Left lung (tissue), 14 donors: ENCODE data around the gene RNF148. TPM values are rescaled to one million over a fixed set of nuclear protein-coding genes. Genes with fewer than 3 reads are reported as not detected.

Experiments used
- ATAC-seq: fragments of 200-7000 bp; cut with Tn5 transposase; one replicate; pipeline ENCODE4 v1.9.1; 2020; ENCODE audit warnings: moderate library complexity
- DNase-seq, 4 donors: peaks; one replicate each; pipeline ENCODE4 v3.0.0-alpha.2; 2013 to 2020
- H3K27ac ChIP-seq, 2 donors: fragments of 200-600 bp; sonication (generic) in 1 of 2; one replicate each; pipeline versions ENCODE4 v1.5.0 to v1.8.0; 2020 to 2021
- H3K27me3 ChIP-seq, 2 donors: fragments of 200-600 bp; sonication (generic) in 1 of 2; one replicate each; pipeline versions ENCODE4 v1.5.0 to v1.8.0; 2020 to 2021
- H3K36me3 ChIP-seq, 2 donors: fragments of 200-600 bp; sonication (generic) in 1 of 2; one replicate each; pipeline versions ENCODE4 v1.5.0 to v1.8.0; 2020 to 2021
- H3K4me1 ChIP-seq, 2 donors: fragments of 200-600 bp; one replicate each; pipeline ENCODE4 v1.8.0; 2021
- H3K4me3 ChIP-seq, 2 donors: fragments of 200-600 bp; sonication (generic) in 1 of 2; one replicate each; pipeline versions ENCODE4 v1.5.0 to v1.8.0; 2020 to 2021; ENCODE audit warnings: mild to moderate bottlenecking in 1 of 2
- H3K9me3 ChIP-seq, 2 donors: fragments of 200-600 bp; sonication (generic) in 1 of 2; one replicate each; pipeline versions ENCODE4 v1.5.0 to v1.8.0; 2020 to 2021
- intact Hi-C, 2 donors: fragments of 100-400 bp; cut with DNase I; formaldehyde crosslinking; loops; one replicate each; pipeline versions ENCODE4 v1.11.2 to v1.14.2; 2022
- long read RNA-seq, 12 donors: library from polyadenylated mRNA in 2 of 12; unstranded in 2 of 12; transcript quantifications; one replicate each; pipeline ENCODE4 v2.0.0 and lab custom pipeline, GENCODE V29; 2019 to 2026
- polyA plus RNA-seq, 6 donors: library from polyadenylated mRNA; unstranded; fragments of 120-200 nt; gene quantifications; one replicate each; pipeline ENCODE4 v1.2.1, GENCODE V29; 2013; ENCODE audit not compliant: insufficient read length in 6 of 6
- total RNA-seq, 2 donors: library from RNA; stranded (reverse); fragmentation: NEBNext Ultra II Directional; extraction: Animal tissue kit (Norgen Biotek cat#: 25700); gene quantifications; one replicate each; pipeline ENCODE4 v1.2.1, GENCODE V29; 2021
- TF ChIP-seq, protein P1 (sequence below), 2 donors: fragments of 200-600 bp; sonication (generic) in 1 of 2; IDR thresholded peaks; one replicate each; pipeline versions ENCODE4 v1.5.0 to v1.8.0; 2021; ENCODE audit warnings: antibody characterized with exemption in 2 of 2
- donor health status: DM: no; HTN: yes; CAD: no.
- donor health status: DM: no; HTN: no; CAD: no.

The RNF148 gene, protein sequence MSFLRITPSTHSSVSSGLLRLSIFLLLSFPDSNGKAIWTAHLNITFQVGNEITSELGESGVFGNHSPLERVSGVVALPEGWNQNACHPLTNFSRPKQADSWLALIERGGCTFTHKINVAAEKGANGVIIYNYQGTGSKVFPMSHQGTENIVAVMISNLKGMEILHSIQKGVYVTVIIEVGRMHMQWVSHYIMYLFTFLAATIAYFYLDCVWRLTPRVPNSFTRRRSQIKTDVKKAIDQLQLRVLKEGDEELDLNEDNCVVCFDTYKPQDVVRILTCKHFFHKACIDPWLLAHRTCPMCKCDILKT
- total RNA-seq (1 to 10 TPM; 1.4 to 2.1 TPM), polyA plus RNA-seq (under 1 TPM in 5 of 6 donors, not detected in 1; 0.34 to 0.60 (median 0.40) TPM)
- long read RNA-seq, donor 1, result 0 reads
- long read RNA-seq, donor 2, partial matches to known transcripts, result 0 of 1 reads
- long read RNA-seq, donor 2, other reads (novel, unspliced or antisense), result 0 of 1 reads
- long read RNA-seq, donor 3, result 0 reads
- long read RNA-seq, donor 4, result 0 reads
- long read RNA-seq, donor 5, result 0 reads
- long read RNA-seq, donor 6, result 0 reads
- long read RNA-seq, donor 7, result 0 reads
- long read RNA-seq, donor 8, result 0 reads
- long read RNA-seq, donor 9, result 0 reads
- long read RNA-seq, donor 10, result 0 reads
- long read RNA-seq, donor 11, result 0 reads
- long read RNA-seq, donor 12, result 0 reads

DNA sequence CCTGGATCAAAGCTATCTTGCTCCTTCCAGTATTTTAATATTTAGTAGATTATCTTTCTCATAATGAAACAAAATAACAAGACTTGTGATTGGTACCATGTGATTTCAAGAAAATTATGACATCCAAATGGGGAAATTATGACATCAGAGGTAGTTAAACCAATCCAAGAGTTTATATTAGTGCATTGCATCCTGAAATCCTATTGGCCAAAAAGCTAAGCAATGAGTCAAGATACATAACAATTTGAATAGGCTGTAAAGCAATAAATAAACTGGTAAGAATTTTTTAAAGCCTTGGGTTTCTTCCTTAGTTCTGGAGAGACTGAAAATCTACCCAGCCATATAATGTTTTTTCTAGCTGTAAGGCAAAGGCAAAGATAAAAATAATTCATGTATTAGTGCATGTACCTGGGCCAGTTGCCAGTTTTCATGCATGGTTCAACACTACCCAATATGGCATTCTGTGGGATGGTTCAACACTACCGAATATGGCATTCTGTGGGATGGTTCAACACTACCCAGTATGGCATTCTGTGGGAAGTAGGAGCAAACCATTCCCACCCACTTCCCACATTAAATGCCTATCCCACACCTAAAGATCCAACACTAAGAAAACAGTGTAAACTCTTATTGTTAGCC is at the start of gene RNF148:
TSS of gene RNF148 (minus strand) at position 51 of the 639 bp plus-strand sequence. CDS start 172 bp downstream, outside the sequence.
- no peak within 1 kb of the TSS for H3K4me3 ChIP-seq
- intact Hi-C loops, result no loop called here
- ATAC-seq, result no peak

DNA sequence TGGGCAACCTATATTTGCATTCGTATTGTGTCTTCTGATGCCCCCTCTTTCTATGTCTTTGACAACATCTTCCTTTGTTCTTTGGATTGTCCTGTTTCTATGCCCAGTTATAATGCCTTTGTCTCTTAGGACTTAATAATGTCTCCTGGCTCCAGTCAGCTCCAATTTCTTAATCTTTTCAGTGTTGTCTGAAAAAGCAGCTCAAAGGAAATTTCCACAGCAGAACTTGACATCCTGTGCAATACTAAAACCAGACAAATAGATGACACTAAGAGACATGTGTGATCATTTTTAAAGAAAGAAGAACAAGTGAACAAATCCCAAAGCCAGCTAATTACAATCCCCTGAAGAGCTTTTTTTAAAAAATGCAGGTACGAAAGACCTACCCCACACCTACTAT is 47.7 kb upstream of the RNF148 start:
- intact Hi-C loops, result no loop called here

More for the DNA sequence above, at the start of gene RNF148:
- Histone ChIP-seq H3K4me1 (no peaks in the 10 kb centered on the region), H3K27ac (no peak within 1 kb of the TSS), H3K27me3 (no peaks in the 10 kb centered on the region), H3K36me3 (no peaks in the 10 kb centered on the region), H3K9me3 (no peaks in the 10 kb centered on the region)
- TF ChIP-seq, protein P1, sequence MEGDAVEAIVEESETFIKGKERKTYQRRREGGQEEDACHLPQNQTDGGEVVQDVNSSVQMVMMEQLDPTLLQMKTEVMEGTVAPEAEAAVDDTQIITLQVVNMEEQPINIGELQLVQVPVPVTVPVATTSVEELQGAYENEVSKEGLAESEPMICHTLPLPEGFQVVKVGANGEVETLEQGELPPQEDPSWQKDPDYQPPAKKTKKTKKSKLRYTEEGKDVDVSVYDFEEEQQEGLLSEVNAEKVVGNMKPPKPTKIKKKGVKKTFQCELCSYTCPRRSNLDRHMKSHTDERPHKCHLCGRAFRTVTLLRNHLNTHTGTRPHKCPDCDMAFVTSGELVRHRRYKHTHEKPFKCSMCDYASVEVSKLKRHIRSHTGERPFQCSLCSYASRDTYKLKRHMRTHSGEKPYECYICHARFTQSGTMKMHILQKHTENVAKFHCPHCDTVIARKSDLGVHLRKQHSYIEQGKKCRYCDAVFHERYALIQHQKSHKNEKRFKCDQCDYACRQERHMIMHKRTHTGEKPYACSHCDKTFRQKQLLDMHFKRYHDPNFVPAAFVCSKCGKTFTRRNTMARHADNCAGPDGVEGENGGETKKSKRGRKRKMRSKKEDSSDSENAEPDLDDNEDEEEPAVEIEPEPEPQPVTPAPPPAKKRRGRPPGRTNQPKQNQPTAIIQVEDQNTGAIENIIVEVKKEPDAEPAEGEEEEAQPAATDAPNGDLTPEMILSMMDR (IDR thresholded peaks at IDR 0.05), result no peak
- DNase-seq, result no peak

DNA sequence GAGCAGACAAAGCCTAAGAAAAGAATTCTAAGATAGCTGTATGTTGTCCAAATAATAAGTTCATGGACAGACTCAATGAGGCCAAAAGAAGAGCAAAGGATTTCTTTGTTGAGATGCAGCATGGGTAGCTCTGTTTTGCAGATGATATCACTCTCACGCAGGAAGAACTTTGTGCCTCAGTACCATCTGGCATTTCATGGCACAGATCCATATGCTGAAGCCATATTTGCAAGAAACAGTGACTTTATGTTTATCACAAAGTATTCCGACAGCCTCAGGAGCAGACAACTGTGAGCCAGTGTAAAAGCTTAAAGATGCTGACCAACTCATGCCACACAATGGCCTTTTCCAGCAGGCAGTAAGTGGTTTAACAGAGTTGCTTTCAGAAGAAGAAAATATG is 45.5 kb upstream of the RNF148 start:
- intact Hi-C loops, result no loop called here
- H3K4me3 ChIP-seq, result no peak overlapping the region
- no peak overlapping the region for H3K27ac ChIP-seq
- ATAC-seq (no peak), DNase-seq (no peak)
- no peaks in the 10 kb centered on the region for H3K4me1 ChIP-seq
- H3K36me3 ChIP-seq, result no peaks in the 10 kb centered on the region
- H3K9me3 ChIP-seq, result no peaks in the 10 kb centered on the region
- no peaks in the 10 kb centered on the region for H3K27me3 ChIP-seq
- TF ChIP-seq, protein P1 (IDR thresholded peaks at IDR 0.05), result no peak

More for the DNA sequence above, 47.7 kb upstream of the RNF148 start:
- Histone ChIP-seq H3K36me3 (no peaks in the 10 kb centered on the region), H3K27ac (no peak overlapping the region), H3K27me3 (no peaks in the 10 kb centered on the region), H3K4me3 (no peak overlapping the region), H3K4me1 (no peaks in the 10 kb centered on the region), H3K9me3 (no peaks in the 10 kb centered on the region)
- no peak for DNase-seq
- ATAC-seq, result no peak
- TF ChIP-seq, protein P1 (IDR thresholded peaks at IDR 0.05), result no peak

DNA sequence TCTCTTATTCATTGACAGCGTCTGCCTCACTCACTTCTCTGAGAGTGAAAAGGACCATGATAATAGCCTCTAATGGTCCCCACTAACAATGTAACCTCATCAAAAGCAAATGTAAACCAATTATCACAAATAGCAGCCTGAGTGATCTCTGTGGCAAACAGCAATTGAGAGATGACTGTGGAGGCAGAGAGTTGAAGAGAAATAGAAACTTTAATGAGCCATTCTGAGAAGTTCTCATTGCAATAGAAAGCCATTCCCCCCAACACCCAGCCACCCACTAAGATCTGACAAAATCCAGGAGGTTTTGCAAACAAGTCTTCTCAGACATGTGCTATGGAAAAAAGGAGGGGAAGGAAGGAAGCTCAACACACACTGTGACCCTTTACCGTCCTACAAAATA is 44.2 kb upstream of the RNF148 start:
- no peaks in the 10 kb centered on the region for H3K27me3 ChIP-seq
- no peaks in the 10 kb centered on the region for H3K36me3 ChIP-seq
- H3K4me3 ChIP-seq, result no peak overlapping the region
- no peak for ATAC-seq
- no peaks in the 10 kb centered on the region for H3K4me1 ChIP-seq
- intact Hi-C loops, result no loop called here
- TF ChIP-seq, protein P1 (IDR thresholded peaks at IDR 0.05), result no peak
- H3K27ac ChIP-seq, result no peak overlapping the region
- no peak for DNase-seq
- no peaks in the 10 kb centered on the region for H3K9me3 ChIP-seq

DNA sequence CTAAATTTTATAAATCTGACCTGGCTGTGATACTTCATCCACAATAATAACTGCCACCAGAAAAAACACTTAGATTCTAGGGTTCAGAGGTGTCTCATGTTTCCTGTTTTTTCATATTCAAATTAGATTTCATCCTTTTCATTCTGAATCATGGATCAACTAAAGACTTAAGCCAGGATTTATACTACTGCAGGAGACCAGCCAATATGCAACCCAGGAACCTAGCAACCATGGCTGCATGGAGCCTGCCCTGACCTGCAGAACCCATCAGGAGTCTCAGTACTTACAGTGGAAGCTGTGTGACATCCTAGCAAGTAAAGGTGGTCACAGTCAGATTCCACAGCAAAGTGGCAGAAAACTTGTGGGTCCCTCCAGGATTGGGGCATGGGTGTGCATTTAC is 40.5 kb upstream of the RNF148 start:
- Histone ChIP-seq H3K4me3 (no peak overlapping the region), H3K36me3 (no peaks in the 10 kb centered on the region), H3K4me1 (no peaks in the 10 kb centered on the region), H3K27ac (no peak overlapping the region), H3K9me3 (no peaks in the 10 kb centered on the region), H3K27me3 (no peaks in the 10 kb centered on the region)
- TF ChIP-seq, protein P1 (IDR thresholded peaks at IDR 0.05), result no peak
- DNase-seq, result no peak
- ATAC-seq, result no peak
- intact Hi-C loops, result no loop called here
